Right lobe of liver (tissue), 4 donors: ENCODE results near the gene RUNX2.

Source experiments
- POLR2A ChIP-seq: fragments of 450-650 bp; IDR thresholded peaks from one replicate; pipeline ENCODE4 v1.6.1; 2017; ENCODE audit warnings: antibody characterized with exemption, mild to moderate bottlenecking
- TF ChIP-seq, protein P1 (sequence below), 4 donors: fragments of 200-600 bp in 3 of 4; fragments of 450-650 bp in 1 of 4; IDR thresholded peaks; one replicate each; pipeline versions ENCODE4 v1.5.1 to v1.8.0; 2016 to 2022; ENCODE audit warnings: antibody characterized with exemption in 4 of 4, mild to moderate bottlenecking in 2 of 4
- donor health status: DM: no; HTN: no; CAD: no.
- donor health status: DM: no; HTN: no; CAD: no.
- donor health status: DM: no; HTN: yes; CAD: no.

DNA sequence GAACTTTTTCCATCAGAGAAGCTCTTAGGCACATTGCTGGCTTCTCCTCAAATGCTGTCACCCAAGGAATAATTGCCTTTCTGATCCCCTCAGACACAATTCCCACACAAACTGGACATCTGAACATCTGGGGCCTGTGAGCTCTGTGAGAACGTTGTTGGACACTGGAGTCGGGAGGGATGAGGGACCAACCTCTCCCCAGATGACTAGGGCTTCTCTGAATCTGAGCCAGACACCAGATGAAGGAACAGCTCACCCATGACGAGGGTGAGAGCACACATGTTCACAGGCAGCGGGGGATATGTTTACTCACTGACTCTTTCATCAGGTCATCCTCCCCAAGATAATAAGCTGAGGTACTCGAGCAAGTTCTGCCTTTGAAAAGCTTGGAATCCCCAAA, 333.5 kb downstream of the RUNX2 start:
- TF ChIP-seq POLR2A = no peak
- TF ChIP-seq, protein P1, sequence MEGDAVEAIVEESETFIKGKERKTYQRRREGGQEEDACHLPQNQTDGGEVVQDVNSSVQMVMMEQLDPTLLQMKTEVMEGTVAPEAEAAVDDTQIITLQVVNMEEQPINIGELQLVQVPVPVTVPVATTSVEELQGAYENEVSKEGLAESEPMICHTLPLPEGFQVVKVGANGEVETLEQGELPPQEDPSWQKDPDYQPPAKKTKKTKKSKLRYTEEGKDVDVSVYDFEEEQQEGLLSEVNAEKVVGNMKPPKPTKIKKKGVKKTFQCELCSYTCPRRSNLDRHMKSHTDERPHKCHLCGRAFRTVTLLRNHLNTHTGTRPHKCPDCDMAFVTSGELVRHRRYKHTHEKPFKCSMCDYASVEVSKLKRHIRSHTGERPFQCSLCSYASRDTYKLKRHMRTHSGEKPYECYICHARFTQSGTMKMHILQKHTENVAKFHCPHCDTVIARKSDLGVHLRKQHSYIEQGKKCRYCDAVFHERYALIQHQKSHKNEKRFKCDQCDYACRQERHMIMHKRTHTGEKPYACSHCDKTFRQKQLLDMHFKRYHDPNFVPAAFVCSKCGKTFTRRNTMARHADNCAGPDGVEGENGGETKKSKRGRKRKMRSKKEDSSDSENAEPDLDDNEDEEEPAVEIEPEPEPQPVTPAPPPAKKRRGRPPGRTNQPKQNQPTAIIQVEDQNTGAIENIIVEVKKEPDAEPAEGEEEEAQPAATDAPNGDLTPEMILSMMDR (IDR thresholded peaks at IDR 0.05) = no peak
